HepG2 (cell line): ENCODE results near the gene ZNF365.

Experiments used
- CHCHD3 ChIP-seq: sonication (generic); formaldehyde crosslinking; IDR thresholded peaks from 2 replicates; pipeline ENCODE4 v1.8.0; 2022; ENCODE audit warnings: mild to moderate bottlenecking, missing genetic modification reagents, moderate library complexity
- CTCF ChIP-seq: sonication (generic); formaldehyde crosslinking; IDR thresholded peaks from 2 replicates; pipeline ENCODE4 v1.5.0; 2020; ENCODE audit warnings: mild to moderate bottlenecking, missing genetic modification reagents, moderate library complexity
- EP300 ChIP-seq, 3 experiments: sonication (generic) in 1 of 3; formaldehyde crosslinking in 1 of 3; IDR thresholded peaks; 2 replicates each; pipeline versions ENCODE4 v1.5.1 to v1.6.1; 2011 to 2020; ENCODE audit warnings: low read depth in 2 of 3, low read length in 2 of 3, borderline replicate concordance in 1 of 3, improper control_type of control experiment in 1 of 3, mild to moderate bottlenecking in 1 of 3, missing genetic modification reagents in 1 of 3, moderate library complexity in 1 of 3
- ETS1 ChIP-seq: sonication (generic); formaldehyde crosslinking; IDR thresholded peaks from 2 replicates; pipeline ENCODE4 v1.4.0; 2020; ENCODE audit warnings: missing genetic modification reagents
- KDM3A ChIP-seq: IDR thresholded peaks from 2 replicates; pipeline ENCODE4 v1.6.1; 2018; ENCODE audit warnings: low read depth, missing compliant biosample characterization
- MAZ ChIP-seq, 2 experiments: sonication (generic) in 1 of 2; formaldehyde crosslinking in 1 of 2; IDR thresholded peaks; 2 replicates each; pipeline versions ENCODE4 v1.5.0 to v1.6.1; 2012 to 2020; ENCODE audit warnings: low read depth in 2 of 2, mild to moderate bottlenecking in 2 of 2, borderline replicate concordance in 1 of 2, improper control_type of control experiment in 1 of 2, low read length in 1 of 2, missing genetic modification reagents in 1 of 2, moderate library complexity in 1 of 2
- MBD4 ChIP-seq: IDR thresholded peaks from 2 replicates; pipeline ENCODE4 v1.6.1; 2012; ENCODE audit warnings: low read length, inconsistent platforms, borderline replicate concordance
- PATZ1 ChIP-seq: sonication (generic); formaldehyde crosslinking; IDR thresholded peaks from 2 replicates; pipeline ENCODE4 v1.4.0; 2020; ENCODE audit warnings: missing genetic modification reagents
- RFX1 ChIP-seq: fragments of 450-650 bp; IDR thresholded peaks from 2 replicates; pipeline ENCODE4 v1.6.1; 2017
- USF2 ChIP-seq, 2 experiments: sonication (generic) in 1 of 2; formaldehyde crosslinking in 1 of 2; IDR thresholded peaks; 2 replicates each; pipeline versions ENCODE4 v1.5.1 to v1.6.1; 2011 to 2020; ENCODE audit warnings: borderline replicate concordance in 1 of 2, low read depth in 1 of 2, low read length in 1 of 2, mild to moderate bottlenecking in 1 of 2, missing genetic modification reagents in 1 of 2, moderate library complexity in 1 of 2
- ZSCAN20 ChIP-seq: sonication (generic); formaldehyde crosslinking; IDR thresholded peaks from 2 replicates; pipeline ENCODE4 v1.4.0; 2020; ENCODE audit warnings: missing genetic modification reagents, mild to moderate bottlenecking, borderline replicate concordance

- TF ChIP-seq PATZ1 (CRISPR knock-in tag) (no peak), MAZ (IDR thresholded peaks at IDR 0.05; ENCODE audit: borderline replicate concordance, low read depth, low read length) (no peak), MAZ (CRISPR knock-in tag; IDR thresholded peaks at IDR 0.05; ENCODE audit: low read depth) (no peak), USF2 (IDR thresholded peaks at IDR 0.05; ENCODE audit: low read depth, low read length) (no peak), USF2 (CRISPR knock-in tag; IDR thresholded peaks at IDR 0.05; ENCODE audit: borderline replicate concordance) (no peak), CHCHD3 (CRISPR knock-in tag) (no peak), KDM3A (CRISPR knock-in tag) (no peak), EP300 (IDR thresholded peaks at IDR 0.05; ENCODE audit: low read depth in 2 of 2, low read length in 2 of 2) (no peak), EP300 (CRISPR knock-in tag; IDR thresholded peaks at IDR 0.05; ENCODE audit: borderline replicate concordance) (no peak), CTCF (CRISPR knock-in tag) (no peak), ZSCAN20 (no peak), ETS1 (CRISPR knock-in tag) (no peak), RFX1 (no peak), MBD4 (no peak)
Observed at GRCh38 chr10:62390497-62391176, 16.5 kb downstream of the ZNF365 start.
